Nephron progenitor cell (in vitro differentiated cells): ENCODE data around the gene TCAP.
A peak's percentile ranks its signal among the peaks of the same experiment; 100 is the strongest.

ENCODE experiments used
- DNase-seq: peaks from one replicate; pipeline ENCODE4 v3.0.0; 2021
- H3K27ac Mint-ChIP-seq: 2 replicates; pipeline ENCODE4 v1.8.0; 2021; ENCODE audit warnings: mild to moderate bottlenecking, moderate library complexity, mixed read lengths
- H3K27me3 Mint-ChIP-seq: 2 replicates; pipeline ENCODE4 v1.8.0; 2021; ENCODE audit warnings: mild to moderate bottlenecking, low read depth, mixed read lengths; ENCODE audit not compliant: poor library complexity
- H3K36me3 Mint-ChIP-seq: 2 replicates; pipeline ENCODE4 v1.8.0; 2021; ENCODE audit warnings: low read depth, mixed read lengths
- H3K4me1 Mint-ChIP-seq: 2 replicates; pipeline ENCODE4 v1.8.0; 2021; ENCODE audit warnings: mixed read lengths
- H3K4me3 Mint-ChIP-seq: 2 replicates; pipeline ENCODE4 v1.8.0; 2021; ENCODE audit warnings: mild to moderate bottlenecking, moderate library complexity, mixed read lengths
- H3K9me3 Mint-ChIP-seq: 2 replicates; pipeline ENCODE4 v1.8.0; 2021; ENCODE audit warnings: mild to moderate bottlenecking, moderate library complexity, mixed read lengths
- CTCF ChIP-seq: fragments of 200-600 bp; sonication (generic); IDR thresholded peaks from 2 replicates; pipeline ENCODE4 v1.5.0; 2021; ENCODE audit warnings: antibody characterized with exemption

The TCAP gene

GRCh38 chr17:39651923-39652586 lies 13.1 kb upstream of the TCAP start:
- peaks cover 76% of the 10 kb centered on the region for H3K4me1 Mint-ChIP-seq

GRCh38 chr17:39652587-39653315 lies 12.4 kb upstream of the TCAP start:
- Mint-ChIP-seq H3K27ac (peak overlapping the region; percentile 96), H3K9me3 (no peaks in the 10 kb centered on the region), H3K4me1 (peaks cover 77% of the 10 kb centered on the region), H3K4me3 (peak overlapping the region; percentile 59), H3K27me3 (peaks cover 7% of the 10 kb centered on the region), H3K36me3 (peaks cover 8% of the 10 kb centered on the region)
- no peak for TF ChIP-seq CTCF
- DNase-seq = no peak

More at GRCh38 chr17:39651923-39652586, 13.1 kb upstream of the TCAP start:
- Mint-ChIP-seq H3K9me3 (no peaks in the 10 kb centered on the region), H3K27me3 (peaks cover 7% of the 10 kb centered on the region), H3K27ac (peak overlapping the region; percentile 96), H3K4me3 (peak overlapping the region; percentile 59), H3K36me3 (peaks cover 8% of the 10 kb centered on the region)
- no peak for TF ChIP-seq CTCF
- no peak for DNase-seq

GRCh38 chr17:39653316-39653661 lies 11.9 kb upstream of the TCAP start:
- H3K27me3 Mint-ChIP-seq = peaks cover 7% of the 10 kb centered on the region
- no peak overlapping the region for H3K27ac Mint-ChIP-seq
- H3K36me3 Mint-ChIP-seq = peaks cover 8% of the 10 kb centered on the region
- DNase-seq = no peak
- no peak for TF ChIP-seq CTCF
- no peaks in the 10 kb centered on the region for H3K9me3 Mint-ChIP-seq
- peak overlapping the region; percentile 65 for H3K4me3 Mint-ChIP-seq
- H3K4me1 Mint-ChIP-seq = peaks cover 77% of the 10 kb centered on the region

GRCh38 chr17:39653662-39654331 lies 11.4 kb upstream of the TCAP start:
- peak; percentile 78 for TF ChIP-seq CTCF
- Mint-ChIP-seq H3K4me1 (peaks cover 74% of the 10 kb centered on the region), H3K36me3 (peaks cover 8% of the 10 kb centered on the region), H3K27me3 (peaks cover 6% of the 10 kb centered on the region), H3K4me3 (peak overlapping the region; percentile 65), H3K9me3 (no peaks in the 10 kb centered on the region), H3K27ac (peak overlapping the region; percentile 92)
- DNase-seq = peak; percentile 73

GRCh38 chr17:39655105-39655504 lies 10.0 kb upstream of the TCAP start:
- Mint-ChIP-seq H3K9me3 (no peaks in the 10 kb centered on the region), H3K4me3 (no peak overlapping the region), H3K27me3 (peaks cover 3% of the 10 kb centered on the region), H3K4me1 (peaks cover 64% of the 10 kb centered on the region), H3K27ac (no peak overlapping the region), H3K36me3 (peaks cover 7% of the 10 kb centered on the region)
- no peak for DNase-seq
- TF ChIP-seq CTCF = no peak
